K562 (cell line): ENCODE results near the gene PAH. TPM values are rescaled to one million over a fixed set of nuclear protein-coding genes. Genes with fewer than 3 reads are reported as not detected.

Source experiments
- ATAC-seq: fragments of 200-7000 bp; cut with Tn5 transposase; 3 replicates; pipeline ENCODE4 v1.9.1; 2020; ENCODE audit warnings: moderate library complexity
- BruUV-seq: library from RNA; stranded (reverse); fragments of 400-500 nt; replicated peaks from 2 replicates; lab custom pipeline; 2021; lab: Mats Ljungman, UMichigan
- CTCF ChIA-PET: fragments of 300-600 bp; formaldehyde crosslinking; extraction: SDS; loops from one replicate; lab custom pipeline; 2021; ENCODE audit warnings: low intra/inter-chr PET ratio; lab: Yijun Ruan, JAX
- POLR2A ChIA-PET: fragments of 300-600, 350-650 bp; sonication (Branson Sonifier 250); formaldehyde crosslinking; extraction: SDS; loops from one replicate; lab custom pipeline; 2021; ENCODE audit warnings: antibody characterized with exemption, inconsistent platforms; lab: Yijun Ruan, JAX
- DNase-seq, 4 experiments: peaks; one replicate each; pipeline versions ENCODE4 v3.0.0 to v3.0.0-alpha.2; 2011 to 2018; ENCODE audit warnings: low spot score in 3 of 4, mixed read lengths in 3 of 4; ENCODE audit errors: extremely low read depth in 1 of 4
- FAIRE-seq: peaks from 2 replicates; lab custom pipeline; 2011; peaks lifted over from hg19 to GRCh38; lab: Jason Lieb, UNC
- H2AFZ ChIP-seq: 2 replicates; pipeline ENCODE4 v1.6.0; 2011; ENCODE audit warnings: low read depth, low read length, control low read depth, inconsistent platforms
- H3K27ac ChIP-seq: fragments of 200-600 bp; 3 replicates; pipeline ENCODE4 v1.8.0; 2011; ENCODE audit warnings: low read depth, mild to moderate bottlenecking, control low read depth, inconsistent platforms, low read length, moderate library complexity, mixed read lengths; ENCODE audit errors: extremely low read depth
- H3K27me3 ChIP-seq, 2 experiments: fragments of 300-600 bp in 1 of 2; 2 replicates in 1 of 2; 3 replicates in 1 of 2; pipeline versions ENCODE4 v1.6.0 to v1.8.0; 2011; ENCODE audit warnings: inconsistent platforms in 2 of 2, low read length in 2 of 2, mild to moderate bottlenecking in 1 of 2, mixed read lengths in 1 of 2, moderate library complexity in 1 of 2; ENCODE audit not compliant: control insufficient read depth in 2 of 2, insufficient read depth in 2 of 2
- H3K36me3 ChIP-seq: fragments of 300-600 bp; 3 replicates; pipeline ENCODE4 v1.8.0; 2011; ENCODE audit warnings: mild to moderate bottlenecking, low read length, inconsistent platforms; ENCODE audit not compliant: control insufficient read depth, insufficient read depth
- H3K4me1 ChIP-seq, 2 experiments: fragments of 200-600 bp in 1 of 2; replicated peaks in 1 of 2; 2 replicates in 1 of 2; 3 replicates in 1 of 2; pipeline versions ENCODE4 v1.5.1 to v1.8.0; 2011; ENCODE audit warnings: inconsistent platforms in 2 of 2, low read length in 2 of 2, mild to moderate bottlenecking in 1 of 2, mixed read lengths in 1 of 2, moderate library complexity in 1 of 2; ENCODE audit not compliant: control insufficient read depth in 2 of 2, insufficient read depth in 2 of 2
- H3K4me2 ChIP-seq: 2 replicates; pipeline ENCODE4 v1.6.1; 2011; ENCODE audit warnings: low read length, control low read depth, inconsistent platforms, mixed read lengths; ENCODE audit not compliant: insufficient read depth
- H3K4me3 ChIP-seq: fragments of 200-600 bp; sonication (generic), shearing (Covaris generic); 2 replicates; pipeline ENCODE4 v1.5.1; 2016; ENCODE audit warnings: control low read depth, inconsistent platforms
- H3K79me2 ChIP-seq: fragments of 200-600 bp; 3 replicates; pipeline ENCODE4 v1.8.0; 2011; ENCODE audit warnings: low read length, inconsistent platforms; ENCODE audit not compliant: control insufficient read depth, insufficient read depth
- H3K9ac ChIP-seq, 2 experiments: 2 replicates each; pipeline versions ENCODE4 v1.6.0 to v1.6.1; 2011; ENCODE audit warnings: low read depth in 2 of 2, low read length in 2 of 2, control low read depth in 1 of 2, inconsistent platforms in 1 of 2, mild to moderate bottlenecking in 1 of 2, mixed read lengths in 1 of 2; ENCODE audit not compliant: insufficient read depth in 1 of 2
- H3K9me1 ChIP-seq: one replicate; pipeline ENCODE4 v1.6.0; 2011; ENCODE audit warnings: inconsistent platforms, mild to moderate bottlenecking, low read length, moderate library complexity; ENCODE audit not compliant: control insufficient read depth, insufficient read depth
- H3K9me3 ChIP-seq: replicated peaks from 2 replicates; pipeline ENCODE4 v1.5.1; 2011; ENCODE audit warnings: low read depth, low read length, inconsistent platforms; ENCODE audit not compliant: control insufficient read depth, insufficient read depth
- H4K20me1 ChIP-seq: replicated peaks from 2 replicates; pipeline ENCODE4 v1.6.1; 2011; ENCODE audit warnings: low read length, inconsistent platforms, mixed read lengths; ENCODE audit not compliant: control insufficient read depth, insufficient read depth
- BRF1 ChIP-seq: IDR thresholded peaks from 3 replicates; pipeline ENCODE4 v1.6.1; 2011; ENCODE audit warnings: borderline replicate concordance, mild to moderate bottlenecking; ENCODE audit not compliant: insufficient read length; ENCODE audit errors: extremely low read depth
- CCNT2 ChIP-seq: IDR thresholded peaks from 2 replicates; pipeline ENCODE4 v1.6.1; 2011; ENCODE audit warnings: borderline replicate concordance, low read depth, mild to moderate bottlenecking, moderate library complexity, mixed read lengths, low read length; ENCODE audit not compliant: insufficient read length; ENCODE audit errors: extremely low read depth
- CUX1 ChIP-seq: fragments of 200-800 bp; sonication (Bioruptor generic); IDR thresholded peaks from 2 replicates; pipeline ENCODE4 v1.6.1; 2016; ENCODE audit warnings: missing genetic modification characterization, missing compliant biosample characterization
- E2F3 ChIP-seq: fragments of 250-450 bp; sonication (Bioruptor Pico); IDR thresholded peaks from 2 replicates; pipeline ENCODE4 v1.4.0; 2020; ENCODE audit warnings: mild to moderate bottlenecking
- HMGN3 ChIP-seq: IDR thresholded peaks from 2 replicates; pipeline ENCODE4 v1.6.1; 2011; ENCODE audit warnings: borderline replicate concordance, low read depth, mild to moderate bottlenecking, mixed read lengths, low read length; ENCODE audit not compliant: insufficient read length; ENCODE audit errors: extremely low read depth
- MYNN ChIP-seq, 2 experiments: sonication (generic); formaldehyde crosslinking in 1 of 2; IDR thresholded peaks; 2 replicates each; pipeline versions ENCODE4 v1.5.0 to v1.6.1; 2016 to 2020; ENCODE audit warnings: antibody characterized with exemption in 1 of 2, missing genetic modification reagents in 1 of 2
- PTTG1 ChIP-seq: fragments of 450-650 bp; IDR thresholded peaks from 2 replicates; pipeline ENCODE4 v1.6.1; 2016; ENCODE audit warnings: low read depth, mild to moderate bottlenecking, missing genetic modification characterization, missing compliant biosample characterization
- U2AF2 ChIP-seq: fragments of 200-400 bp; formaldehyde crosslinking; optimal IDR thresholded peaks from 2 replicates; pipeline ENCODE3; 2017; ENCODE audit warnings: low read depth, mild to moderate bottlenecking, low read length
- ZNF830 ChIP-seq: fragments of 250-450 bp; sonication (Bioruptor Pico); IDR thresholded peaks from 2 replicates; pipeline ENCODE4 v1.5.0; 2021; ENCODE audit warnings: mild to moderate bottlenecking
- WGBS: fragments of 100-300 bp; shearing (Covaris generic); methylation state at CpG from one replicate; pipeline ENCODE4 v1.1.6; 2016; ENCODE audit warnings: low coverage, mixed read lengths; ENCODE audit not compliant: insufficient coverage; ENCODE audit errors: missing lambda C conversion rate; 5-methylcytosine and 5-hydroxymethylcytosine counted together
- in situ Hi-C: fragments of 300-500 bp; cut with MboI; formaldehyde crosslinking; loops from 4 replicates; pipeline ENCODE4 v1.15.0; 2018; ENCODE audit warnings: inconsistent platforms, mixed read lengths
- intact Hi-C: fragments of 100-400 bp; cut with micrococcal nuclease; formaldehyde crosslinking; loops from 2 replicates; pipeline ENCODE4 v1.14.2; 2022
- polyA plus RNA-seq, 8 experiments: library from polyadenylated mRNA; depleted of rRNA in 4 of 8; stranded (reverse) in 5 of 8; unstranded in 3 of 8; fragments of >200 nt; fragmentation: Nextera tagmentation in 2 of 8; fragmentation: Illumina TruSeq in 1 of 8; extraction: Ambion mirVana in 2 of 8; extraction: Trizol in 1 of 8; gene quantifications; 2 replicates each; pipeline versions ENCODE4 v1.2.1 to v1.2.3, GENCODE V29; 2011 to 2014; ENCODE audit warnings: inconsistent platforms in 1 of 8, missing spikeins in 1 of 8
- total RNA-seq, 7 experiments: library from RNA; depleted of rRNA in 6 of 7; stranded (reverse); fragments of >200 nt in 6 of 7; fragmentation: Illumina TruSeq in 2 of 7; extraction: Trizol in 2 of 7; gene quantifications; 2 replicates each; pipeline versions ENCODE4 v1.2.1 to v1.2.3, GENCODE V29; 2011 to 2021; ENCODE audit warnings: low replicate concordance in 1 of 7

Gene PAH
- total and polyA plus RNA-seq, 9 of the 15 experiments (the other 6 are each of a cell fraction or from before 2014, with no cell fraction given): 0.13 to 0.75 (median 0.69) TPM; not detected in 6

GRCh38 chr12:102951841-102952240 lies 34.8 kb upstream of the PAH start:
- Histone ChIP-seq H3K36me3 (no peaks in the 10 kb centered on the region), H3K4me2 (no peak overlapping the region), H3K27me3 (peaks cover 0 to 11% of the 10 kb centered on the region in 2 experiments; a peak in 2 of 5 replicates), H3K9ac (no peak overlapping the region), H3K4me3 (no peak overlapping the region), H3K4me1 (peaks cover 0 to 3% of the 10 kb centered on the region in 2 experiments; a peak in 1 of 5 replicates), H3K27ac (no peak overlapping the region), H3K9me1 (no peaks in the 10 kb centered on the region), H4K20me1 (no peaks in the 10 kb centered on the region), H3K79me2 (no peaks in the 10 kb centered on the region), H3K9me3 (no peaks in the 10 kb centered on the region)
- CTCF ChIA-PET: no interaction called here
- WGBS: 0% methylated on average over 9 of the region's 9 CpGs
- intact Hi-C loops: no loop called here
- in situ Hi-C loops: no loop called here
- no peak for DNase-seq
- no peak for ATAC-seq
- no peak for FAIRE-seq
- BruUV-seq: no TSS peak
- TF ChIP-seq E2F3 (no peak), ZNF830 (CRISPR knock-in tag) (no peak), CCNT2 (no peak), CUX1 (no peak), U2AF2 (no peak), MYNN (IDR thresholded peaks at IDR 0.05) (no peak), MYNN (CRISPR knock-in tag; IDR thresholded peaks at IDR 0.05) (no peak), BRF1 (no peak), HMGN3 (no peak), PTTG1 (tag) (no peak)
- TF ChIP-seq, all 486 proteins: peak for 0
- POLR2A ChIA-PET: no interaction called here
- H2AFZ ChIP-seq: no peak overlapping the region
